Measurements from ENCODE around the gene ANKS1A. TPM values are rescaled to one million over a fixed set of nuclear protein-coding genes. Genes with fewer than 3 reads are reported as not detected.

Gene ANKS1A
- total and polyA plus RNA-seq, 12 donors = 7.1 to 36.3 (median 29.9) TPM

DNA sequence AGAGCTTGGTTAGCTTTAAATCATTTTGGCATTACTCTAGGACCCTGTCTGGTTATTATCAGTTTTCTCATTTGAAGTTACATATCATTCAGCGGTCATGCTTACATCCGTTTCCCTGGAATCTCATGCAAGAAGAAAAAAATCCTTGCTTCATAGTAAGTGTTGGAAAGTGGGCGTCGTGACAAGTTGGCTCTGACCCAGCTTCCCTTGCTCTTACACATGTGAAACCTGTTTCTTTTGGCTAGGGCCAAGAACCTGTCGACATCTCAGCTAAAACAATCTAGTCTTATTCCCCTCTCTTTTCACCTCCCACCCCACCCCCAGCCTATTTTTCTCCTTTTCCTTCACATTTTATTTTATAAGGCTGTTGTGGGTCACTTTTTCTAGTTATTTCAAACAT, 45.5 kb downstream of the ANKS1A start:
- H3K27me3 ChIP-seq = no peaks in the 10 kb centered on the region
- ATAC-seq (peak; percentile 77 to 90 (median 80)), DNase-seq (peak; percentile 86 to 89)
- no peaks in the 10 kb centered on the region for H3K36me3 ChIP-seq
- H3K4me1 ChIP-seq = peaks cover 8 to 57% (median 48%) of the 10 kb centered on the region in 9 donors
- H3K27ac ChIP-seq = peak overlapping the region in 7 of 10 donors; percentile 0 to 48 (median 26)
- 6 to 11% methylated on average over 5 of the region's 5 CpGs for WGBS, 2 donors
- no peaks in the 10 kb centered on the region for H3K9me3 ChIP-seq
- TF ChIP-seq, protein P1, sequence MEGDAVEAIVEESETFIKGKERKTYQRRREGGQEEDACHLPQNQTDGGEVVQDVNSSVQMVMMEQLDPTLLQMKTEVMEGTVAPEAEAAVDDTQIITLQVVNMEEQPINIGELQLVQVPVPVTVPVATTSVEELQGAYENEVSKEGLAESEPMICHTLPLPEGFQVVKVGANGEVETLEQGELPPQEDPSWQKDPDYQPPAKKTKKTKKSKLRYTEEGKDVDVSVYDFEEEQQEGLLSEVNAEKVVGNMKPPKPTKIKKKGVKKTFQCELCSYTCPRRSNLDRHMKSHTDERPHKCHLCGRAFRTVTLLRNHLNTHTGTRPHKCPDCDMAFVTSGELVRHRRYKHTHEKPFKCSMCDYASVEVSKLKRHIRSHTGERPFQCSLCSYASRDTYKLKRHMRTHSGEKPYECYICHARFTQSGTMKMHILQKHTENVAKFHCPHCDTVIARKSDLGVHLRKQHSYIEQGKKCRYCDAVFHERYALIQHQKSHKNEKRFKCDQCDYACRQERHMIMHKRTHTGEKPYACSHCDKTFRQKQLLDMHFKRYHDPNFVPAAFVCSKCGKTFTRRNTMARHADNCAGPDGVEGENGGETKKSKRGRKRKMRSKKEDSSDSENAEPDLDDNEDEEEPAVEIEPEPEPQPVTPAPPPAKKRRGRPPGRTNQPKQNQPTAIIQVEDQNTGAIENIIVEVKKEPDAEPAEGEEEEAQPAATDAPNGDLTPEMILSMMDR (IDR thresholded peaks at IDR 0.05) = no peak
- no peak overlapping the region for H3K4me3 ChIP-seq
- intact Hi-C loops (cut with DNase I) = loop anchor here in 2 of 10 donors (2.0 to 5.0 kb wide), 2 partner anchors 30 to 37 kb away; no protein-coding TSS in a partner anchor

DNA sequence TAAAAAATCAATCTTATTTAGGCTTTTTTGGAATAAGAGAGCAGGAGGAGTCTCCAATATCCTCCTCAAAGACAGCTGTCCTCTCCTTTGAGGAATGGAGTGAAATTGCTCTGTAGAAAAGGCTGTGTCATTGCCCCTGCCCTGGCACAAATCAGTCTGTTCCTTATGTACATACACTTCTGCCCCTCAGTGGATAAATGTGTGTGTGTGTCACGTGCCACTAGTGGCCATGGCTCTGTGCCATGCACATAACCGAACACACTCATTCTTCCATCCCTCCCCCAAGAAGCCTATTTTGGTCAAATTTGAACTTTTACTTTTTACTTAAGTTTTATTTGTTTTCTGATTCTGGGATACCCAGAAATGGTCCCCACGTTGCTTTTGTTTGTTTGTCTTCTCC, 49.2 kb downstream of the ANKS1A start:
- no peak overlapping the region for H3K4me3 ChIP-seq
- H3K27me3 ChIP-seq = no peaks in the 10 kb centered on the region
- WGBS, 2 donors = 54 to 61% methylated on average over 3 of the region's 3 CpGs
- intact Hi-C loops (cut with DNase I) = no loop called here
- ATAC-seq (peak in 2 of 8 donors; percentile 30 to 31), DNase-seq (no peak)
- H3K4me1 ChIP-seq = peaks cover 8 to 63% (median 52%) of the 10 kb centered on the region in 9 donors
- no peaks in the 10 kb centered on the region for H3K36me3 ChIP-seq
- H3K27ac ChIP-seq = peak overlapping the region in 8 of 10 donors; percentile 1 to 77 (median 49)
- H3K9me3 ChIP-seq = no peaks in the 10 kb centered on the region
- TF ChIP-seq, protein P1 (IDR thresholded peaks at IDR 0.05) = no peak

DNA sequence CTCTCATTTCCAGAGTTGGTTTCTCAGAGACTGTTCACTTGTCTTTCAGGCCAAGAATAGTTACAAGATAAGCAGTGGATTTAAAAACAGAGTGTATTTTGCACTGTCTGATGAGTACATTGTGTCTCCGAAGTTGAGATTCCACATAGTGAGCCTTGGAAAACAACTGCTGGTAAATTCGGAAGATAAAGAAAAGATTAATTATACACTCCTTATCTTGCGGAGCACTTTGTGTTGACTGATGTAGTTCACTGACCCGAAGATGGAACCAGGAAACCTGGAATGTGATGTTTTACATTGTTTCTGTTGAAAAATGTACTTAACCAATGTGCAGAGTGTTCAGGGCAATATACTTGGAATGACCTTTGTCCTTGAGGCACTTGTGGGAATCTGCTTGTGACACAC, 51.0 kb downstream of the ANKS1A start:
- ATAC-seq = peak in 7 of 8 donors; percentile 67 to 92 (median 81)
- 28 to 29% methylated on average over 4 of the region's 4 CpGs for WGBS, 2 donors
- peaks cover 8 to 45% (median 37%) of the 10 kb centered on the region in 9 donors for H3K4me1 ChIP-seq

DNA sequence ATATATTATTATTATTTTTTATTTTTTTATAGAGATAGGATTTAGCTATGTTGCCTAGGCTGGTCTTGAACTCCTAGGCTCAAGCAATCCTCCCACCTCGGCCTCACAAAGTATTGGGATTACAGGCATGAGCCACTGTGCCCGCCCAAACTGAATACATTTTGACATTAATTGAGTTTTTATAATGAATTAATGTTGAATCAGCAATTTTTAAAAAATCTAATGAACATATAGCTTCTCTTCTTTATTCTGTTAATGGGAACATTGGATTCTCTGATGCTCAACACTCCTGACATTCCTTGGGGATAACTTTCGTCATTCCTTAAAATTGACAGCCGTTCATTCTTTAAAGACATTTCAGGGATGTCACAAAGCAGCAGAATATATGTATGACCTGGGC, 52.4 kb downstream of the ANKS1A start:
- Histone ChIP-seq H3K9me3 (no peaks in the 10 kb centered on the region), H3K27ac (peak overlapping the region in 4 of 10 donors; percentile 6 to 69 (median 43)), H3K36me3 (no peaks in the 10 kb centered on the region), H3K4me1 (peaks cover 8 to 40% (median 31%) of the 10 kb centered on the region in 9 donors), H3K27me3 (no peaks in the 10 kb centered on the region), H3K4me3 (no peak overlapping the region)
- intact Hi-C loops (cut with DNase I) = no loop called here
- TF ChIP-seq, protein P1 (IDR thresholded peaks at IDR 0.05) = no peak
- ATAC-seq (no peak), DNase-seq (no peak)
- WGBS, 2 donors = 97% methylated on average over 4 of the region's 4 CpGs

More for the DNA sequence above, 51.0 kb downstream of the ANKS1A start:
- no peaks in the 10 kb centered on the region for H3K36me3 ChIP-seq
- H3K4me3 ChIP-seq = no peak overlapping the region
- DNase-seq = no peak
- peak overlapping the region; percentile 24 to 77 (median 68) for H3K27ac ChIP-seq
- no peaks in the 10 kb centered on the region for H3K27me3 ChIP-seq
- TF ChIP-seq, protein P1 (IDR thresholded peaks at IDR 0.05) = no peak
- intact Hi-C loops (cut with DNase I) = no loop called here
- no peaks in the 10 kb centered on the region for H3K9me3 ChIP-seq
